Thyroid gland (tissue), 4 donors: ENCODE results near the gene SART1.

Experiments used
- POLR2A ChIP-seq, 2 donors: fragments of 450-650 bp; IDR thresholded peaks; one replicate each; pipeline ENCODE4 v1.6.1; 2017; ENCODE audit warnings: antibody characterized with exemption in 2 of 2, mild to moderate bottlenecking in 2 of 2, moderate library complexity in 1 of 2
- TF ChIP-seq, protein P1 (sequence below), 6 experiments: fragments of 200-600 bp in 3 of 6; fragments of 450-650 bp in 3 of 6; sonication (generic) in 3 of 6; IDR thresholded peaks; one replicate each; pipeline ENCODE4 v1.5.1; 2016 to 2019; ENCODE audit warnings: antibody characterized with exemption in 6 of 6, mild to moderate bottlenecking in 2 of 6, inconsistent platforms in 1 of 6, moderate library complexity in 1 of 6

DNA sequence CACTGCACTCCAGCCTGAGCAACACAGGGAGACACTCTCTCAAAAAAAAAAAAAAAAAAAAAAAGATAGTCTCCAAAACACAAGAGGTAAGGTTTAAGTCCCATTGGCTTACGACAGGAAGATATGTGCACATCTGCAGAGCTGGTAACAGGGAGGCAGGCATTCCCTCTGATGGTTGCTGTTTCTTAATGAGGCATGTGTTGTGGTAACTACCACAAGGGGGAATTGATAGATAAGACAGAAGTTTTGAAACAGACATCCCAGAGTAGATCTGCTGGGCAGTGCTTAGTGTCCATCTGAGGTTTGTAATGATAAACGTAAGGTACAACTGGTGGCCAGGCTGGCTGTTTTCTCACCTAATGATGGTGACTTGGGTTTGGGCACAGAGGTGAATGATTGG lies 35.8 kb downstream of the SART1 start:
- TF ChIP-seq, protein P1, sequence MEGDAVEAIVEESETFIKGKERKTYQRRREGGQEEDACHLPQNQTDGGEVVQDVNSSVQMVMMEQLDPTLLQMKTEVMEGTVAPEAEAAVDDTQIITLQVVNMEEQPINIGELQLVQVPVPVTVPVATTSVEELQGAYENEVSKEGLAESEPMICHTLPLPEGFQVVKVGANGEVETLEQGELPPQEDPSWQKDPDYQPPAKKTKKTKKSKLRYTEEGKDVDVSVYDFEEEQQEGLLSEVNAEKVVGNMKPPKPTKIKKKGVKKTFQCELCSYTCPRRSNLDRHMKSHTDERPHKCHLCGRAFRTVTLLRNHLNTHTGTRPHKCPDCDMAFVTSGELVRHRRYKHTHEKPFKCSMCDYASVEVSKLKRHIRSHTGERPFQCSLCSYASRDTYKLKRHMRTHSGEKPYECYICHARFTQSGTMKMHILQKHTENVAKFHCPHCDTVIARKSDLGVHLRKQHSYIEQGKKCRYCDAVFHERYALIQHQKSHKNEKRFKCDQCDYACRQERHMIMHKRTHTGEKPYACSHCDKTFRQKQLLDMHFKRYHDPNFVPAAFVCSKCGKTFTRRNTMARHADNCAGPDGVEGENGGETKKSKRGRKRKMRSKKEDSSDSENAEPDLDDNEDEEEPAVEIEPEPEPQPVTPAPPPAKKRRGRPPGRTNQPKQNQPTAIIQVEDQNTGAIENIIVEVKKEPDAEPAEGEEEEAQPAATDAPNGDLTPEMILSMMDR (IDR thresholded peaks at IDR 0.05), result no peak
- no peak for TF ChIP-seq POLR2A (IDR thresholded peaks at IDR 0.05)
